GM08714 (cell line): ENCODE data around the gene YTHDF1.

Experiments used
- H3K4me3 ChIP-seq: fragments of 200-500 bp; sonication (Bioruptor generic); 2 replicates; pipeline ENCODE4 v1.5.1; 2014; ENCODE audit warnings: mild to moderate bottlenecking, low read length, inconsistent platforms
- ZNF274 ChIP-seq: IDR thresholded peaks from 2 replicates; pipeline ENCODE4 v1.6.1; 2012; ENCODE audit warnings: mild to moderate bottlenecking, low read depth, low read length

Gene YTHDF1

DNA sequence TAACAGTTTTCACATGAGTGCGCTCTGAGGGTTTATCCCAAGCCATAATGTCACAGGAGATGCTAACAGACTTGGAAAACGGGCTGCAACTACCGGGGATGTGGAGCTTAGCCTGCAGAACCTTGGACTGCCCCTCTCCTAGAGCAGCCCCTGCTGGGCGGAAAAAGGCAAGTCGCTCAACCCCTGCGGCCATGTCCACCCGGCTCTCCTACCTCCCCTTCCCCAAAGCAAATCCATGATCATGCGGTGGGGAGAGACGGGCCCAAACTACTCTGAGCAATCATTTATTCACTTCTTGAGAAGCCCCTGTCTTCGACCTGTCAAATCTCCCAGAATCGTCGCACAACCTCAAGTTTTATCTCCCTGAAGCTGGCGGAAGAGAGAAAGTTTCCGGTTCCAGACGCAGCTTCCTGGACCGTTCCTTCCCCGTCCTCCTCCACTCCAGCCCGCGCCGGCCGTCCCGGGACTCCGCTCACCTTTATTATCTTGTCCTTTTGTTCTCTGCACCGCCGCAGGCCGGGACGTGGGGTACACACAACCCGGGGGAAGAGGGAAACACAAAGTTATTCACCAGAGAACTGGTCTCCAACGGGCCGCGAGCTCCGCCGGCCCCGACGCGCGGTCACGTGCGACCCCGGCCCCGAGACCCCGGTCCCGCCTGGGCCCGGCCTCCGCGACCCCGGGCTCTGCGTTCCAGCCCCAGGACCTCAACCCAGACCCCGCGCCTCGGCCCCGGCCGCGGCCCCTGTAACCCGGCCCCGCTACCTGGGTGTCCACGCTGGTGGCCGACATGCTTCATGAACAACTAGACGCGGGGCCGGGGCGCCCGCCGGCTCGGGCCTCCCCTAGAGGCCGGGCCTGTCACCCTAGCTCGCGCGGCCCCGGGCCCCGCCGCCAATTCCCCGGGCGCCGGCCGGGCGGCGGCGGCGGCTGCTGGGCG, 560 bp downstream of the YTHDF1 start:
- TF ChIP-seq ZNF274: no peak
- H3K4me3 ChIP-seq: peak overlapping the region; percentile 96

DNA sequence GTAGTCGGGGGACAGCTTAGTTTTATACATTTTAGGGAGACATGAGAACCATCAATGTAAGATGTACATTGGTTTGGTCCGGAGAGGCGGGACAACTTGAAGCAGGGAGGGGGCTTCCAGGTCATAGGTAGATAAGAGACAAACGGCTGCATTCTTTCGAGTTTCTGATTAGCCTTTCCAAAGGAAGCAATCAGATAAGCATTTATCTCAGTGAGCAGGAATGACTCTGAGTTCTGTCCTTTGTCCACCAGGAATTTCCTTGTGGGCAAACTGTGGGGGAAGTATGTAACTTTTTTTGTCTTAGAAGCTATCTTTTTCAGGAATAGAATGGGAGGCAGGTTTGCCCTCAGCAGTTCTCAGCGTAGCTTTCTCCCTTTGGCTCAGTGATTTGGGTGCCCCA, 1.4 kb downstream of the YTHDF1 start:
- peak overlapping the region; percentile 96; the same call in 1 of the 2 replicates for H3K4me3 ChIP-seq
- no peak for TF ChIP-seq ZNF274

DNA sequence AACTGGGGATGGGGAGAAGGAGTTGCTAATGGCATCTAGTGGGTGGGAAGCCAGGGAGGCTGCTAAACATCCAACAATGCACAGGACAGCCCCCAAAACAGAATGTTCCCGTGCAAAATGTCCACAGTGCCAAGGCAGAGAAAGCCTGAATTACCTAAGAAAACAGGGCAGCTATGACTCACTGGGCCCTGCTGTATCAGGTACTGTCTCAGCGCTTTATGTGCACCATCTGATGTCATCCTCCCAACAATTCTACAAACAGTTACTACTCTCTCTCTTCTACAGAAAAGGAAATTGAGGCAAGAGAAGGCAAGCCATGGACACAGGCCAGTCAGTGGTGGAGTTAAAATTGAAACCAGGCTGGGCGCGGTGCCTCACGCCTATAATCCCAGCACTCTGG, 3.1 kb downstream of the YTHDF1 start:
- H3K4me3 ChIP-seq: no peak overlapping the region
- TF ChIP-seq ZNF274: no peak

DNA sequence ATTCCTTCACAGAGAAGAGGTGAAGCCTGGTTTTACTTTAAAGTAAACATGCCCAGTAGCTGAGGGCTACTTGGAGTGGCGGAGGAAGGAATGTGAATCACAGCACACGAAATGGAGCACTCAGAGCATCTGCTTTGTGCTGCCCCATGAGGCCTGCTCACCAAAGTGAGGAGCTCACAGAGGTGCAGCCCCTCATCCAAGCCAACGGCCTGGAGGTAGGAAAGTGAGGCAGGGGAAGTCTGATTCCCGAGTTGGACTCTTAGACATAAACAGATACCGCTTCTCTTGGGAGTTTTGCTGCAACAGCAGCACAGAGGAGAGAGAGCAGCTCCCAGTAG, 3.6 kb downstream of the YTHDF1 start:
- no peak for TF ChIP-seq ZNF274
- no peak overlapping the region for H3K4me3 ChIP-seq

DNA sequence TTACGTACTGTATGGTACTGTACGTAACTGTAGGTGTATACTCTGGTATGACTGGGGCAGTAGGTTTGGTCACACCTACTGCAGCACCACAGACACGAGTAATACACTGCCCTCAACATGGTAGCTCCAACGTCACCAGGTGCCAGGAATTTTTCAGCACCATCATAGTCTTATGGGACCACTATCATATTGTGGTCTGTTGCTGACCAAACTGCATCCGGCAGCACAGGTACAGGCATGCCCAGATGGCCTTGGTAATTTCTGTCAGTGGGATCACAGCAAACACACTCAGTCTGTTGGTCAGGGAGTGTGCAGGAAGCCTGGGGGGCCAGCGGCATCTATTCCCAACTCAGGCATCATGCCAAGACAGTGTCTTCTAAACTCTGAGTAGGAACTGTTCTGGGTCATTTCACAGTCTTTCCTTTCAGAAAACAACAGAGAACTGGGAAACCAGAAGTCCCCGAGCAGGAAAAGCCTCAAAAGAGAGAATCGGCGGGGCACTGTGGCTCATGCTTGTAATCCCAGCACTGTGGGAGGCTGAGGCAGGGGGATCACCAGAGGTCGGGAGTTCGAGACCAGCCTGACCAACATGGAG, 5.8 kb downstream of the YTHDF1 start:
- no peak overlapping the region for H3K4me3 ChIP-seq
- TF ChIP-seq ZNF274: no peak

DNA sequence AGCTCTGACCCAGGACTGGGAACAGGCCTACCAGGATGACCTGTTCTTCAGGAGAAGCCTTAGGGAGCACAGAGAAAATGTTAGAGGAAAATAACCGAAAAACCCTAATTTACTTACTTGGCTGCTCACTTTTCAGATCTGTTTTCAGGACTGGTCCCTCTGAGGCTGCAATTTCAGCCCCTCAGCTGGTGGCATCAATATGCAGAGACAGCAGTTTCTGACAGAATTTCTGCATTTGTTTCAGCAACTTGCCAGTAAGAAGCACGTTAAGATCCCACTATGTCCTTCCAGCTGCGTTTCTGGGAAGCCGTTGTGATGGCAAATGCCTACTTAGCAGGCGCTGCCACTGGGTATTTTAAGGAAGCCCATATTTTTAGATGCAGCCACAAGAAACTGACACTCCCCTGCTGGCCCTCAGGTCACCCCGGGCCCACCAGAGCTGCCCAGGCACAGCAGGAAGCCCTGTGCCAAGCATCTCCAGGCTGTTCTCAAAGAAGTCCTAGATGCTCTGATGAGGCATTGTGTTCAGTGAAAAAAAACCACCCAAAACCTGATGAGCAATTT, 7.5 kb downstream of the YTHDF1 start:
- TF ChIP-seq ZNF274: no peak
- H3K4me3 ChIP-seq: no peak overlapping the region

DNA sequence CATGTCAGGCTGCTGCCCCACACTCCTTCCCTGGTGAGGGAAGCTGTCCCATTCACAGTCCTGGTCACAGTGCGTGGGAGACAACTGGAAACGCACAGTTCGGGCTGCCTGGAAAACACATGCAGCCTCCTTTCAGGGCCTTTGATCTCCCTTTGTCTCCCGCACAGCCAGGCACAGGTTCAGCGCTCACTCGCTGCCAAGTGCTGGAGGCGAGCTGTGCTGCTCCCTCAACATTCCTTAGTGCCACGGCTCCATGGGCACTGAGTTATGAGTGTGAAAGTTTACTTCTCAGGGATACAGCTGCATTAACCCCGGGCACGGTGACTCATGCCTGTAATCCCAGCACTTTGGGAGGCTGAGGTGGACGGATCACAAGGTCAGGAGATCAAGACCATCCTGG, 9.1 kb downstream of the YTHDF1 start:
- TF ChIP-seq ZNF274: no peak
- no peak overlapping the region for H3K4me3 ChIP-seq

- no peak overlapping the region for H3K4me3 ChIP-seq
- TF ChIP-seq ZNF274: no peak
Measured at GRCh38 chr20:63205896-63206295, 10.0 kb downstream of the YTHDF1 start.

- no peak overlapping the region for H3K4me3 ChIP-seq
- TF ChIP-seq ZNF274: no peak
Measured at GRCh38 chr20:63204362-63204761, 11.6 kb downstream of the YTHDF1 start.

- TF ChIP-seq ZNF274: no peak
- H3K4me3 ChIP-seq: no peak overlapping the region
Measured at GRCh38 chr20:63202811-63203526, 13.0 kb downstream of the YTHDF1 start.

GRCh38 chr20:63202021-63202420, 13.9 kb downstream of the YTHDF1 start:
- no peak for TF ChIP-seq ZNF274
- no peak overlapping the region for H3K4me3 ChIP-seq

DNA sequence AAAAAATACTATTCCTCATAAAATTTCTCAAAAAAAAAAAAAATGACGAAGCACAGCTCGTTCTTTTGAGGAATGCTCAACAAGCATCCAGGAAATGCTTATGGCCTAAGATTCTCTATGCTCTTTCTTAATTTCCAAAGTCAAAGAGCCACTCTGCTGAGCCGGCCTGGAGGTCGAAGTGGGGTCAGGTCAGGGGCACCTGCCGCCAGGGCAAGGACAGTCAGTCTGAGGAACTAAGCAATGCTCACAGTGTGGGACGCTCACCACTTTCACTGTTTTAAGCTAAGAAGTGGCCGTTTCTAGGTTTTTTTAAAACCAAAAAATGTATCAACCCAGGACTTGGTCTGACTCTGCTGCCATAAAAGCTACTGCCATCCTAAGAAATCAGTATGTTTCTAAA, 17.3 kb downstream of the YTHDF1 start:
- TF ChIP-seq ZNF274: no peak
- H3K4me3 ChIP-seq: no peak overlapping the region

DNA sequence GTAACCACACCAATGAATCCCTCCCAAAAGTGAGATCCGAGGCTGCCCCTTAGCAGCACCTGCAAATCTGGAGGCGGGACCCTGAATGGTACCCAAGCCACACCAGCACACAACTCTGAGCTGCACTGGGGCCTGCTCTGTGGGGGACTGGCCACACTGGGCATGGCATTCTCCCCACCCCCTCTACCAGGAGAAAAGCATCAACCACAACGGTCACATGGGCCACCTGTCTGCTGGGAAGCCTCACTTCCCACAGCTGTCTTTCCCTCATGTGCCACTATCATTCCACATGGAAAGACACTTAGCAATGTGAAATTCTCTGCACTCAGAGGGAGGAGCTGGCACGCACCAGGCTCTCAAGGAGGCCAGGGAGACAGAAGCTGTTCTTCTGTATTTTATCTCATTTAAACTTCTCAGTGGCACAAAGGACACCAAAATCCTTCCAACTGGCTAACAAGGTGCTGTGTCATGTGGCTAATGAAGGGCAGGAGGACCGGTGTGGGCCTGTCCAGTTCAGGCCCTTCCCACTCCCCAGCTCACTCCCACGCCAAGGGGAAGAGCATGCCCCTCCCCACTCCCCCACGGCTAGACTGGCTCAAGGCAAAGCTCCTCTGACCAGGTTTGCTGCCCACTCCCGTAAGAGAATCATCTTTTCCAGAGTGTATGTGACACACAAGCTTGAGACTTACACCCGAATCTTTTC, 19.0 kb downstream of the YTHDF1 start:
- TF ChIP-seq ZNF274: no peak
- H3K4me3 ChIP-seq: no peak overlapping the region

DNA sequence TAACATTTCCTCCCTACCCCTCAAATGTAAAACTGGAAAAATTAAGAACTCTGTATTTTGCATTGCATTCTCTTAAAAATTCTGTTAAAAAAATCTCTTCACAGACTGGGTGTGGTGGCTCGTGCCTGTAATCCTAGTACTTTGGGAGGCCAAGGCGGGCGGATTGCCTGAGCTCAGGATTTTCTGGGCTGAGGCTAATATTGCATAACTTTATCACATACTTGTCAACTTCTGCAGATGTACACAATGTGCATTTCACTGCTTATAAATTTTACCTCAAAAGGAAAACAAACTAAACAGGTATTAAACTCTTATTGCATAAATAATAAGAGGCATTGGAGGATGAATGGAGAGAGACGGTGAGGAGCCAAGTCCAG, 21.1 kb downstream of the YTHDF1 start:
- H3K4me3 ChIP-seq: no peak overlapping the region
- no peak for TF ChIP-seq ZNF274
